Prostate gland (tissue), 2 donors: ENCODE measurements around the gene CNKSR2.

Experiments
- POLR2A ChIP-seq: fragments of 450-650 bp; IDR thresholded peaks from one replicate; pipeline ENCODE4 v1.6.1; 2016; ENCODE audit warnings: antibody characterized with exemption, mild to moderate bottlenecking
- TF ChIP-seq, protein P1 (sequence below), 4 experiments: fragments of 200-600 bp in 2 of 4; fragments of 450-650 bp in 2 of 4; sonication (generic) in 2 of 4; IDR thresholded peaks; 1 replicate in 3 of 4; 2 replicates in 1 of 4; pipeline ENCODE4 v1.5.1; 2016 to 2019; ENCODE audit warnings: antibody characterized with exemption in 4 of 4, mild to moderate bottlenecking in 2 of 4, moderate library complexity in 2 of 4

DNA sequence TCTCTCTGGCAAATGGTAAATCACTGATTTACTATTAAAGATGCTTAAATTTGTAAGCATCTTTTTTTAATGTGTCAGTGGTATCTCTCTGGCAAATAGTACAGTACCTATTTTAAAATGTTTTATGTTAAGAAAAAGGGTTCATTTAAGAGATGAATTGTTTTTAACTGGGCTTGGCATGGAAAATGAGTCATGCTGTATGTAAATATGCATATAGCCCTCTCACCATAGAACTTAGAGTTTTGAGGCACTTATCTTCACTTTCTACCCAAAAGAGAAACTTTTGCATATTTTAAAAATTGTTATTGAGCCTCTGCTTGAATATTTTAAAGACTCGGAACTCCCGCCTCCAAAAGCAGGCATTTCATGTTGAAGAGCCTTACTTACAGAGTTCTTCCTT, 246.0 kb downstream of the CNKSR2 start:
- TF ChIP-seq, protein P1, sequence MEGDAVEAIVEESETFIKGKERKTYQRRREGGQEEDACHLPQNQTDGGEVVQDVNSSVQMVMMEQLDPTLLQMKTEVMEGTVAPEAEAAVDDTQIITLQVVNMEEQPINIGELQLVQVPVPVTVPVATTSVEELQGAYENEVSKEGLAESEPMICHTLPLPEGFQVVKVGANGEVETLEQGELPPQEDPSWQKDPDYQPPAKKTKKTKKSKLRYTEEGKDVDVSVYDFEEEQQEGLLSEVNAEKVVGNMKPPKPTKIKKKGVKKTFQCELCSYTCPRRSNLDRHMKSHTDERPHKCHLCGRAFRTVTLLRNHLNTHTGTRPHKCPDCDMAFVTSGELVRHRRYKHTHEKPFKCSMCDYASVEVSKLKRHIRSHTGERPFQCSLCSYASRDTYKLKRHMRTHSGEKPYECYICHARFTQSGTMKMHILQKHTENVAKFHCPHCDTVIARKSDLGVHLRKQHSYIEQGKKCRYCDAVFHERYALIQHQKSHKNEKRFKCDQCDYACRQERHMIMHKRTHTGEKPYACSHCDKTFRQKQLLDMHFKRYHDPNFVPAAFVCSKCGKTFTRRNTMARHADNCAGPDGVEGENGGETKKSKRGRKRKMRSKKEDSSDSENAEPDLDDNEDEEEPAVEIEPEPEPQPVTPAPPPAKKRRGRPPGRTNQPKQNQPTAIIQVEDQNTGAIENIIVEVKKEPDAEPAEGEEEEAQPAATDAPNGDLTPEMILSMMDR (IDR thresholded peaks at IDR 0.05) = no peak
- no peak for TF ChIP-seq POLR2A
